DND-41 (cell line): Measurements from ENCODE around the gene OR51I1.

ENCODE experiments used
- ATAC-seq: fragments of 200-7000 bp; cut with Tn5 transposase; 3 replicates; pipeline ENCODE4 v1.9.1; 2021; ENCODE audit warnings: low read depth; ENCODE audit not compliant: insufficient read depth
- DNase-seq: peaks from one replicate; pipeline ENCODE4 v3.0.0-alpha.2; 2020
- H2AFZ ChIP-seq: 2 replicates; pipeline ENCODE4 v1.6.0; 2012; ENCODE audit warnings: low read depth, low read length
- H3K27ac ChIP-seq: 2 replicates; pipeline ENCODE4 v1.5.1; 2012; ENCODE audit warnings: low read length, inconsistent platforms
- H3K27me3 ChIP-seq: fragments of 200-600 bp; sonication (generic); 2 replicates; pipeline ENCODE4 v1.6.0; 2012; ENCODE audit warnings: low read length, mild to moderate bottlenecking, inconsistent platforms; ENCODE audit not compliant: insufficient read depth, poor library complexity
- H3K36me3 ChIP-seq: 2 replicates; pipeline ENCODE4 v1.5.1; 2012; ENCODE audit warnings: low read length, inconsistent platforms; ENCODE audit not compliant: insufficient read depth
- H3K4me1 ChIP-seq: 2 replicates; pipeline ENCODE4 v1.5.1; 2012; ENCODE audit warnings: mild to moderate bottlenecking, low read length; ENCODE audit not compliant: insufficient read depth
- H3K4me2 ChIP-seq: 2 replicates; pipeline ENCODE4 v1.6.0; 2012; ENCODE audit warnings: mild to moderate bottlenecking, moderate library complexity, low read length, inconsistent platforms; ENCODE audit not compliant: insufficient read depth
- H3K4me3 ChIP-seq, 2 experiments: fragments of 200-600 bp in 1 of 2; shearing (Covaris generic) in 1 of 2; 2 replicates each; pipeline ENCODE4 v1.5.1; 2012 to 2016; ENCODE audit warnings: inconsistent platforms in 2 of 2, low read length in 2 of 2, mild to moderate bottlenecking in 2 of 2, low read depth in 1 of 2, moderate library complexity in 1 of 2
- H3K79me2 ChIP-seq: 2 replicates; pipeline ENCODE4 v1.6.0; 2012; ENCODE audit warnings: low read length, inconsistent platforms; ENCODE audit not compliant: insufficient read depth
- H3K9ac ChIP-seq: 2 replicates; pipeline ENCODE4 v1.6.0; 2012; ENCODE audit warnings: low read depth, mild to moderate bottlenecking, inconsistent platforms, low read length, moderate library complexity
- H3K9me3 ChIP-seq: 2 replicates; pipeline ENCODE4 v1.5.1; 2012; ENCODE audit warnings: low read length, moderate library complexity, mild to moderate bottlenecking, inconsistent platforms; ENCODE audit not compliant: insufficient read depth, severe bottlenecking
- H4K20me1 ChIP-seq: 2 replicates; pipeline ENCODE4 v1.6.0; 2012; ENCODE audit warnings: low read length; ENCODE audit not compliant: insufficient read depth
- EZH2 ChIP-seq: IDR thresholded peaks from 3 replicates; pipeline ENCODE4 v1.6.1; 2012; ENCODE audit warnings: borderline replicate concordance, low read depth, mild to moderate bottlenecking, moderate library complexity, low read length, inconsistent platforms; ENCODE audit not compliant: severe bottlenecking
- TF ChIP-seq, protein P1 (sequence below): IDR thresholded peaks from 2 replicates; pipeline ENCODE4 v1.5.1; 2012; ENCODE audit warnings: borderline replicate concordance, low read length, moderate library complexity, mild to moderate bottlenecking; ENCODE audit not compliant: poor library complexity, severe bottlenecking; ENCODE audit errors: extremely low read depth

Gene OR51I1

GRCh38 chr11:5398936-5399335, 42.4 kb downstream of the OR51I1 start:
- ATAC-seq, result no peak
- peaks cover 6% of the 10 kb centered on the region for H3K27me3 ChIP-seq
- H3K4me2 ChIP-seq, result no peak overlapping the region
- no peak overlapping the region for H3K9ac ChIP-seq
- no peaks in the 10 kb centered on the region for H3K9me3 ChIP-seq
- DNase-seq, result no peak
- H3K4me3 ChIP-seq, result no peak overlapping the region
- H2AFZ ChIP-seq, result no peak overlapping the region
- H4K20me1 ChIP-seq, result no peaks in the 10 kb centered on the region
- TF ChIP-seq, protein P1, sequence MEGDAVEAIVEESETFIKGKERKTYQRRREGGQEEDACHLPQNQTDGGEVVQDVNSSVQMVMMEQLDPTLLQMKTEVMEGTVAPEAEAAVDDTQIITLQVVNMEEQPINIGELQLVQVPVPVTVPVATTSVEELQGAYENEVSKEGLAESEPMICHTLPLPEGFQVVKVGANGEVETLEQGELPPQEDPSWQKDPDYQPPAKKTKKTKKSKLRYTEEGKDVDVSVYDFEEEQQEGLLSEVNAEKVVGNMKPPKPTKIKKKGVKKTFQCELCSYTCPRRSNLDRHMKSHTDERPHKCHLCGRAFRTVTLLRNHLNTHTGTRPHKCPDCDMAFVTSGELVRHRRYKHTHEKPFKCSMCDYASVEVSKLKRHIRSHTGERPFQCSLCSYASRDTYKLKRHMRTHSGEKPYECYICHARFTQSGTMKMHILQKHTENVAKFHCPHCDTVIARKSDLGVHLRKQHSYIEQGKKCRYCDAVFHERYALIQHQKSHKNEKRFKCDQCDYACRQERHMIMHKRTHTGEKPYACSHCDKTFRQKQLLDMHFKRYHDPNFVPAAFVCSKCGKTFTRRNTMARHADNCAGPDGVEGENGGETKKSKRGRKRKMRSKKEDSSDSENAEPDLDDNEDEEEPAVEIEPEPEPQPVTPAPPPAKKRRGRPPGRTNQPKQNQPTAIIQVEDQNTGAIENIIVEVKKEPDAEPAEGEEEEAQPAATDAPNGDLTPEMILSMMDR, result no peak
- TF ChIP-seq EZH2, result no peak
- H3K4me1 ChIP-seq, result no peaks in the 10 kb centered on the region
- H3K27ac ChIP-seq, result no peak overlapping the region
- no peaks in the 10 kb centered on the region for H3K79me2 ChIP-seq
- H3K36me3 ChIP-seq, result no peaks in the 10 kb centered on the region

DNA sequence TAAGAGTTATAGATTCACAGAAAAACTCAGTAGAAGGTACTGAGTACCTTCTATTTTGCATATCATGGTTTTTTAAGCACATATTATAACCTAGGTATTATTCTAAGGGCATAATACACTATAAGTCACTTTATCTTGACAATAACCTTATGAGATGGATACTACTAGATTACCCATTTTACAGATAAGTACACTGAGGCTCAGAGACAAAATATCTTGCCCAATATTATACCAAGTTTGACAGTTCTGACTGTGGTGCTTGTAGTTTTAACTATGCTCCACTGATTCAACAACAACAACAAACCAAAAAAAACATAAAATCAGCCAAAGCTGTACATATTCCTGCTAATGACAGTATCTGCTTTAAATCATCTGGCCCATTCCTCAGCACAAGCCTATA, 47.2 kb downstream of the OR51I1 start:
- ATAC-seq (no peak), DNase-seq (no peak)
- no peak overlapping the region for H3K27ac ChIP-seq
- no peaks in the 10 kb centered on the region for H3K36me3 ChIP-seq
- TF ChIP-seq, protein P1, result no peak
- TF ChIP-seq EZH2, result no peak
- H4K20me1 ChIP-seq, result no peaks in the 10 kb centered on the region
- no peaks in the 10 kb centered on the region for H3K4me1 ChIP-seq
- no peak overlapping the region for H3K4me2 ChIP-seq
- H3K9me3 ChIP-seq, result no peaks in the 10 kb centered on the region
- H3K27me3 ChIP-seq, result peaks cover 9% of the 10 kb centered on the region
- no peaks in the 10 kb centered on the region for H3K79me2 ChIP-seq
- no peak overlapping the region for H3K4me3 ChIP-seq
- no peak overlapping the region for H3K9ac ChIP-seq
- H2AFZ ChIP-seq, result no peak overlapping the region
